HG02884 (cell line): Measurements from ENCODE around the gene RERE.

Experiments used
- ATAC-seq: cut with Tn5 transposase; IDR thresholded peaks from one replicate; pipeline ENCODE4 v1.9.1; 2021; ENCODE audit warnings: mild to moderate bottlenecking, moderate library complexity; ENCODE audit not compliant: unreplicated experiment

Gene RERE

GRCh38 chr1:8318436-8318835, 499.0 kb downstream of the RERE start:
- ATAC-seq: no peak

- no peak for ATAC-seq
Observed at GRCh38 chr1:8317647-8318381, 499.6 kb downstream of the RERE start, which contains the start of gene SLC45A1. TSS of gene SLC45A1 (plus strand) at chr1:8318114. CDS start at chr1:8324330, 6,216 bp downstream.

- ATAC-seq: no peak
Observed at GRCh38 chr1:8315573-8316475, 501.6 kb downstream of the RERE start.

GRCh38 chr1:8314346-8315280, 502.8 kb downstream of the RERE start:
- ATAC-seq: no peak

GRCh38 chr1:8313231-8313630, 504.2 kb downstream of the RERE start:
- no peak for ATAC-seq

- ATAC-seq: no peak
Observed at GRCh38 chr1:8312235-8313218, 504.9 kb downstream of the RERE start.

GRCh38 chr1:8311068-8311718, 506.2 kb downstream of the RERE start:
- ATAC-seq: no peak

- ATAC-seq: no peak
Observed at GRCh38 chr1:8307628-8308027, 509.8 kb downstream of the RERE start.

- no peak for ATAC-seq
Observed at GRCh38 chr1:8303876-8304275, 513.6 kb downstream of the RERE start.

- no peak for ATAC-seq
Observed at GRCh38 chr1:8303141-8303540, 514.3 kb downstream of the RERE start.
